Tibial nerve (tissue), 4 donors: ENCODE data around the gene ARSD. TPM values are rescaled to one million over a fixed set of nuclear protein-coding genes. Genes with fewer than 3 reads are reported as not detected.

Experiments used
- DNase-seq, 2 donors: peaks; one replicate each; pipeline ENCODE4 v3.0.0-alpha.2; 2019; ENCODE audit warnings: low spot score in 2 of 2
- H3K27ac ChIP-seq, 4 donors: fragments of 200-600 bp; sonication (generic) in 3 of 4; one replicate each; pipeline ENCODE4 v1.5.1; 2017 to 2019; ENCODE audit warnings: mild to moderate bottlenecking in 1 of 4
- H3K27me3 ChIP-seq, 2 donors: fragments of 200-600 bp; sonication (generic) in 1 of 2; one replicate each; pipeline versions ENCODE4 v1.5.1 to v1.6.0; 2017 to 2019
- H3K36me3 ChIP-seq, 3 donors: fragments of 200-600 bp; sonication (generic); one replicate each; pipeline ENCODE4 v1.5.1; 2018 to 2019
- H3K4me1 ChIP-seq, 4 donors: fragments of 200-600 bp; sonication (generic) in 3 of 4; one replicate each; pipeline ENCODE4 v1.5.1; 2017 to 2019
- H3K4me3 ChIP-seq, 4 donors: fragments of 200-600 bp; sonication (generic) in 3 of 4; one replicate each; pipeline ENCODE4 v1.5.1; 2017 to 2019; ENCODE audit warnings: mild to moderate bottlenecking in 1 of 4, moderate library complexity in 1 of 4
- H3K9me3 ChIP-seq, 4 donors: fragments of 200-600 bp; sonication (generic) in 3 of 4; one replicate each; pipeline ENCODE4 v1.5.1; 2017 to 2019
- CTCF ChIP-seq, 5 experiments: fragments of 200-600 bp in 3 of 5; fragments of 450-650 bp in 2 of 5; sonication (generic) in 3 of 5; IDR thresholded peaks; one replicate each; pipeline ENCODE4 v1.5.1; 2016 to 2019; ENCODE audit warnings: antibody characterized with exemption in 5 of 5, mild to moderate bottlenecking in 3 of 5, moderate library complexity in 2 of 5
- EP300 ChIP-seq, 2 donors: sonication (generic); formaldehyde crosslinking; IDR thresholded peaks; one replicate each; pipeline ENCODE4 v1.6.1; 2017; ENCODE audit warnings: antibody characterized with exemption in 2 of 2, mild to moderate bottlenecking in 1 of 2
- POLR2A ChIP-seq, 2 donors: fragments of 450-650 bp; IDR thresholded peaks; one replicate each; pipeline ENCODE4 v1.6.1; 2017; ENCODE audit warnings: antibody characterized with exemption in 2 of 2, mild to moderate bottlenecking in 2 of 2, moderate library complexity in 2 of 2
- WGBS, 2 donors: methylation state at CpG; one replicate each; pipeline ENCODE4 v1.1.5; 2018; 5-methylcytosine and 5-hydroxymethylcytosine counted together
- total RNA-seq, 4 donors: library from RNA; depleted of rRNA; stranded (reverse); fragments of >200 nt; gene quantifications; one replicate each; pipeline ENCODE4 v1.1.0, GENCODE V29; 2016

ARSD gene
- total RNA-seq, 4 donors from 2014 or later, result 17.1 to 28.6 (median 26.0) TPM

DNA sequence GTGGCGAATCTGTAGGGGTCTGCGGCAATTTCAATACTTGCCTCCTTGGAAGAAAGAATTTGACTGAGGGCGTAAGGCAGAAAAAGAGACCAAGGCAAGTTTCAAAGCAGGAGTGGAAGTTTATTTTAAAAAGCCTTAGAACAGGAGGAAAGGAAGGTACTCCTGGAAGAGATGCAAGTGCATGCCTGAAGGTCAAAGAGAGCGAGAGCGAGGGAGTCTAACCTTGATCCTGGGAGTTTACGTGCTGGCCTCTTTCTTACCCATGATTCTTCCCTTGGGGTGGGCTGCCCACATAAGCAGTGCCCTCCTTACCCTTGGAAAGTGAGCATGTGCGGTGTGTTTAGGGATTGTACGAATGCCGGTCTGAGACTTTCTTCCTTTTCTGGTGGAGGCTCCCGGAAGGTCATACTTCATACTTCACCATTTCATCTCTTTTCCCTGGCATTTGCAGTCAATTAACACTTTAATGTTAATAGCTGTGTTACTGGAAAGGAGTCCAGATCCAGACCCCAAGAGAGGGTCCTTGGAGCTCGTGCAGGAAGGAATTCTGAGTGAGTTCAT lies 40.0 kb downstream of the ARSD start:
- Histone ChIP-seq H3K27me3 (no peaks in the 10 kb centered on the region), H3K36me3 (no peaks in the 10 kb centered on the region), H3K4me3 (peak overlapping the region; percentile 36 to 47 (median 41)), H3K27ac (no peak overlapping the region), H3K4me1 (peaks cover 0 to 4% (median 0%) of the 10 kb centered on the region in 4 donors), H3K9me3 (no peaks in the 10 kb centered on the region)
- no peak for DNase-seq
- no peak for TF ChIP-seq POLR2A (IDR thresholded peaks at IDR 0.05)
- no peak for TF ChIP-seq EP300 (IDR thresholded peaks at IDR 0.05)
- no peak for TF ChIP-seq CTCF (IDR thresholded peaks at IDR 0.05)
- 40 to 44% methylated on average over 11 of the region's 11 CpGs for WGBS, 2 donors

GRCh38 chrX:2888309-2888708 lies 40.8 kb downstream of the ARSD start:
- Histone ChIP-seq H3K4me3 (no peak overlapping the region), H3K4me1 (peaks cover 0 to 4% (median 0%) of the 10 kb centered on the region in 4 donors), H3K9me3 (no peaks in the 10 kb centered on the region), H3K36me3 (no peaks in the 10 kb centered on the region), H3K27me3 (no peaks in the 10 kb centered on the region), H3K27ac (no peak overlapping the region)
- WGBS, 2 donors, result 71 to 77% methylated on average over 7 of the region's 7 CpGs
- TF ChIP-seq EP300 (IDR thresholded peaks at IDR 0.05), result no peak
- no peak for TF ChIP-seq CTCF (IDR thresholded peaks at IDR 0.05)
- TF ChIP-seq POLR2A (IDR thresholded peaks at IDR 0.05), result no peak
- no peak for DNase-seq

DNA sequence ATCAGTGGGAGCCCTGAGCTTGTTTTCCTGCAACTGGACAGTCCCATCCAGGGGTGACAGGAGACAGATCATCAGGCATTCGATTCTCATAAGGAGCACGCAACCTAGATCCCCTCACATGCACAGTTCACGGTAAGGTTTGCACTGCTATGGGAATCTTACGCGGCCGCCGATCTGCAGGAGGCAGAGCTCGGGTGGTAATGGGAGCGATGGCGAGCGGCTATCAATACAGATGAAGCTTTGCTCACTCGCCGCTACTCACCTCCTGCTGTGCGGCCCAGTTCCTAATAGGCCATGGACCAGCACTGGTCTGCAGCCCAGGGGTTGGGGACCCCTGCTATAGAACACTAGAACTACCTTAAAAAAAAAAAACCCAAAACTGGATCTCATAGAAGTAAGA lies 45.4 kb downstream of the ARSD start:
- no peak overlapping the region for H3K4me3 ChIP-seq
- WGBS, 2 donors, result 93 to 96% methylated on average over 3 to 14 of the region's 14 CpGs
- no peaks in the 10 kb centered on the region for H3K27me3 ChIP-seq
- TF ChIP-seq EP300 (IDR thresholded peaks at IDR 0.05) (no peak), POLR2A (IDR thresholded peaks at IDR 0.05) (no peak), CTCF (IDR thresholded peaks at IDR 0.05) (no peak)
- peaks cover 0 to 3% (median 0%) of the 10 kb centered on the region in 4 donors for H3K4me1 ChIP-seq
- no peak overlapping the region for H3K27ac ChIP-seq
- no peak for DNase-seq
- no peaks in the 10 kb centered on the region for H3K36me3 ChIP-seq
- H3K9me3 ChIP-seq, result no peaks in the 10 kb centered on the region

DNA sequence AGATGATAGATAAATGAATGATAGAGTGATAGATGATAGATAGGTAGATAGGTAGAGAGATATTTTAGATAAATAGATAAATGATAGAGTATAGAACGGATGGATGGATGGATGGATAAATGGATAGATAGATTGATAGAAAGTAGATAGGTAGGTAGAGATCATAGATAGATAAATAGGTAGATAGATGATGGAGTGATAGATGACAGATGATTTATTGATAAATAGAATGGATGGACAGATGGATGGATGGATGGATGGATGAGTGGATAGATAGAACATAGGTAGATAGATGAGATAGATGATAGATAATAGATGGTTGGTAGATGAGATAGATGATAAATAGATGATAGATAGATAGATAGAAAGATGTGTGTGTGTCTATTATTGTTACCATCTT lies 49.5 kb downstream of the ARSD start:
- no peak for DNase-seq
- Histone ChIP-seq H3K4me1 (no peaks in the 10 kb centered on the region), H3K4me3 (no peak overlapping the region), H3K27ac (no peak overlapping the region), H3K27me3 (no peaks in the 10 kb centered on the region), H3K36me3 (no peaks in the 10 kb centered on the region), H3K9me3 (no peaks in the 10 kb centered on the region)
- TF ChIP-seq POLR2A (IDR thresholded peaks at IDR 0.05) (no peak), EP300 (IDR thresholded peaks at IDR 0.05) (no peak), CTCF (IDR thresholded peaks at IDR 0.05) (no peak)
- WGBS, 2 donors, result 93 to 94% methylated on average over 1 of the region's 1 CpG

- 46% methylated on average over 2 of the region's 2 CpGs; no CpG with 5 or more reads in 1 of the 2 donors for WGBS, 2 donors
- no peaks in the 10 kb centered on the region for H3K9me3 ChIP-seq
- H3K27ac ChIP-seq, result no peak overlapping the region
- no peak for TF ChIP-seq EP300 (IDR thresholded peaks at IDR 0.05)
- TF ChIP-seq CTCF (IDR thresholded peaks at IDR 0.05), result no peak
- no peak for TF ChIP-seq POLR2A (IDR thresholded peaks at IDR 0.05)
- H3K27me3 ChIP-seq, result no peaks in the 10 kb centered on the region
- no peaks in the 10 kb centered on the region for H3K4me1 ChIP-seq
- no peaks in the 10 kb centered on the region for H3K36me3 ChIP-seq
- H3K4me3 ChIP-seq, result no peak overlapping the region
- no peak for DNase-seq
Observed at GRCh38 chrX:2878563-2878962, 50.6 kb downstream of the ARSD start.
